ENCODE results near the gene QRICH1. TPM values are rescaled to one million over a fixed set of nuclear protein-coding genes. Genes with fewer than 3 reads are reported as not detected.
A peak's percentile ranks its signal among the peaks of the same experiment; 100 is the strongest.

QRICH1 gene
- total and polyA plus RNA-seq, 2 of the 13 experiments (the other 11 are each of a cell fraction or from before 2014, with no cell fraction given): 52.6 to 102 TPM

DNA sequence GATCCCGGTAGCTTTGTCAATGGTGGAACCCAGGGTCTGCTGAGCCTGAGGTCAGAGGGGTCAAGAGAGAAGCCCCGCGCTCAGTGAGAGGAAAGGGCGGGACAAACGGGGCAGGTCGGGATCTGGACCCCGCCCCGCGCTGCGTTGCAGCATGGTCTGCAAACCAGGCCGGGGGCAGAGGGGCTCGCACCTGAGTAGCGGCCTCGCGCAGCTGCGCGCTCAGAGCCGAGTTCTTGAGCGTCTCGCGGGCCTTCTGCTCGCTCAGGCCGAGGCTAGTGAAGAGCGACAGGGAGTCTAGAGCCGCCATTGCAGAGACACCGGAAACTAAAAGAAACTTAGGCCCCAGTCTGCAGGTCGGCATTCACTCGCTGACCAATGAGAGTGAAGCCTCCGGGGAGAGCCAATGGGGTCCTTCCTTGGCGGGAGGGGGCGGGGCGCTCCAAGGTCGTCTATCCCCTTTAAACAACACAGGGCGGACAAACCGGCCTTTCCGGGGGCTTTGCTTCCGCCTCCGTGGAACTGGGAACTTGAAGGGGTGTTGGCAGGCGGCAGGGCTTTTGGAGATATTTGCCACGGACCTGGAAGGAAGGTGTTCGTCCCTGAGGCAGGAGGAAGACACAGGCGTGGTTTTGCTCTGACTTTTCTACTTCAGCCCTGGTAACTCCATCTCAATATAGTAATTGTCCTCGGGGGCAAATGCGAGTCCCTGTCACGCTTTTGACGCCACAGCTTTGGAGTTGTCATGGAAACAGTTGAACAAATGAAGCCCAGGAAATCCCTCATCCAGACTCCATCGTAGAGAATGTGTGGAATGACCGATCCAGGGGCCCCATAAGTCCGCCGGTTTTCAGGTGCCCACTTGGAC, 10.8 kb upstream of the QRICH1 start, which contains the start of gene QARS1 (continued):
- TF ChIP-seq ZBTB7B (CRISPR knock-in tag; IDR thresholded peaks at IDR 0.05) (peak; percentile 86; the same call in 1 of the 2 replicates), ZFP1 (CRISPR knock-in tag; IDR thresholded peaks at IDR 0.05) (peak; percentile 26; the same call in 1 of the 2 replicates), SKI (IDR thresholded peaks at IDR 0.05; ENCODE audit: partially characterized antibody) (peak; percentile 37), MIER3 (CRISPR knock-in tag; IDR thresholded peaks at IDR 0.05; ENCODE audit: borderline replicate concordance) (0 out of 2 replicates have a peak, but pooled peaks have one; percentile 20), TCF12 (IDR thresholded peaks at IDR 0.05) (no peak), TCF12 (CRISPR knock-in tag; IDR thresholded peaks at IDR 0.05) (peak; percentile 42; the same call in 1 of the 2 replicates), GATAD2A (CRISPR knock-in tag; IDR thresholded peaks at IDR 0.05) (no peak), FOXO4 (CRISPR knock-in tag; conservative IDR thresholded peaks at IDR 0.05) (peak; percentile 97; the same call in 1 of the 2 replicates), ZNF335 (CRISPR knock-in tag; IDR thresholded peaks at IDR 0.05) (no peak), CERS6 (CRISPR knock-in tag; IDR thresholded peaks at IDR 0.05) (no peak)
- TF ChIP-seq, protein P1, sequence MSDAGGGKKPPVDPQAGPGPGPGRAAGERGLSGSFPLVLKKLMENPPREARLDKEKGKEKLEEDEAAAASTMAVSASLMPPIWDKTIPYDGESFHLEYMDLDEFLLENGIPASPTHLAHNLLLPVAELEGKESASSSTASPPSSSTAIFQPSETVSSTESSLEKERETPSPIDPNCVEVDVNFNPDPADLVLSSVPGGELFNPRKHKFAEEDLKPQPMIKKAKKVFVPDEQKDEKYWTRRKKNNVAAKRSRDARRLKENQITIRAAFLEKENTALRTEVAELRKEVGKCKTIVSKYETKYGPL (CRISPR knock-in tag; IDR thresholded peaks at IDR 0.05): no peak
- TF ChIP-seq, protein P2, sequence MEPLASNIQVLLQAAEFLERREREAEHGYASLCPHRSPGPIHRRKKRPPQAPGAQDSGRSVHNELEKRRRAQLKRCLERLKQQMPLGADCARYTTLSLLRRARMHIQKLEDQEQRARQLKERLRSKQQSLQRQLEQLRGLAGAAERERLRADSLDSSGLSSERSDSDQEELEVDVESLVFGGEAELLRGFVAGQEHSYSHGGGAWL (CRISPR knock-in tag; IDR thresholded peaks at IDR 0.05): peak; percentile 73; the same call in 1 of the 2 replicates
- TF ChIP-seq, protein P3, sequence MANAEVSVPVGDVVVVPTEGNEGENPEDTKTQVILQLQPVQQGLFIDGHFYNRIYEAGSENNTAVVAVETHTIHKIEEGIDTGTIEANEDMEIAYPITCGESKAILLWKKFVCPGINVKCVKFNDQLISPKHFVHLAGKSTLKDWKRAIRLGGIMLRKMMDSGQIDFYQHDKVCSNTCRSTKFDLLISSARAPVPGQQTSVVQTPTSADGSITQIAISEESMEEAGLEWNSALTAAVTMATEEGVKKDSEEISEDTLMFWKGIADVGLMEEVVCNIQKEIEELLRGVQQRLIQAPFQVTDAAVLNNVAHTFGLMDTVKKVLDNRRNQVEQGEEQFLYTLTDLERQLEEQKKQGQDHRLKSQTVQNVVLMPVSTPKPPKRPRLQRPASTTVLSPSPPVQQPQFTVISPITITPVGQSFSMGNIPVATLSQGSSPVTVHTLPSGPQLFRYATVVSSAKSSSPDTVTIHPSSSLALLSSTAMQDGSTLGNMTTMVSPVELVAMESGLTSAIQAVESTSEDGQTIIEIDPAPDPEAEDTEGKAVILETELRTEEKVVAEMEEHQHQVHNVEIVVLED (CRISPR knock-in tag; IDR thresholded peaks at IDR 0.05; ENCODE audit: borderline replicate concordance): peak; percentile 71; the same call in 1 of the 2 replicates
- TF ChIP-seq, protein P4, sequence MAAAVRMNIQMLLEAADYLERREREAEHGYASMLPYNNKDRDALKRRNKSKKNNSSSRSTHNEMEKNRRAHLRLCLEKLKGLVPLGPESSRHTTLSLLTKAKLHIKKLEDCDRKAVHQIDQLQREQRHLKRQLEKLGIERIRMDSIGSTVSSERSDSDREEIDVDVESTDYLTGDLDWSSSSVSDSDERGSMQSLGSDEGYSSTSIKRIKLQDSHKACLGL (CRISPR knock-in tag; IDR thresholded peaks at IDR 0.05): peak; percentile 92
- TF ChIP-seq, protein P5, sequence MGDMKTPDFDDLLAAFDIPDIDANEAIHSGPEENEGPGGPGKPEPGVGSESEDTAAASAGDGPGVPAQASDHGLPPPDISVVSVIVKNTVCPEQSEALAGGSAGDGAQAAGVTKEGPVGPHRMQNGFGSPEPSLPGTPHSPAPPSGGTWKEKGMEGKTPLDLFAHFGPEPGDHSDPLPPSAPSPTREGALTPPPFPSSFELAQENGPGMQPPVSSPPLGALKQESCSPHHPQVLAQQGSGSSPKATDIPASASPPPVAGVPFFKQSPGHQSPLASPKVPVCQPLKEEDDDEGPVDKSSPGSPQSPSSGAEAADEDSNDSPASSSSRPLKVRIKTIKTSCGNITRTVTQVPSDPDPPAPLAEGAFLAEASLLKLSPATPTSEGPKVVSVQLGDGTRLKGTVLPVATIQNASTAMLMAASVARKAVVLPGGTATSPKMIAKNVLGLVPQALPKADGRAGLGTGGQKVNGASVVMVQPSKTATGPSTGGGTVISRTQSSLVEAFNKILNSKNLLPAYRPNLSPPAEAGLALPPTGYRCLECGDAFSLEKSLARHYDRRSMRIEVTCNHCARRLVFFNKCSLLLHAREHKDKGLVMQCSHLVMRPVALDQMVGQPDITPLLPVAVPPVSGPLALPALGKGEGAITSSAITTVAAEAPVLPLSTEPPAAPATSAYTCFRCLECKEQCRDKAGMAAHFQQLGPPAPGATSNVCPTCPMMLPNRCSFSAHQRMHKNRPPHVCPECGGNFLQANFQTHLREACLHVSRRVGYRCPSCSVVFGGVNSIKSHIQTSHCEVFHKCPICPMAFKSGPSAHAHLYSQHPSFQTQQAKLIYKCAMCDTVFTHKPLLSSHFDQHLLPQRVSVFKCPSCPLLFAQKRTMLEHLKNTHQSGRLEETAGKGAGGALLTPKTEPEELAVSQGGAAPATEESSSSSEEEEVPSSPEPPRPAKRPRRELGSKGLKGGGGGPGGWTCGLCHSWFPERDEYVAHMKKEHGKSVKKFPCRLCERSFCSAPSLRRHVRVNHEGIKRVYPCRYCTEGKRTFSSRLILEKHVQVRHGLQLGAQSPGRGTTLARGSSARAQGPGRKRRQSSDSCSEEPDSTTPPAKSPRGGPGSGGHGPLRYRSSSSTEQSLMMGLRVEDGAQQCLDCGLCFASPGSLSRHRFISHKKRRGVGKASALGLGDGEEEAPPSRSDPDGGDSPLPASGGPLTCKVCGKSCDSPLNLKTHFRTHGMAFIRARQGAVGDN (CRISPR knock-in tag; IDR thresholded peaks at IDR 0.05): peak; percentile 83

All from HepG2 (cell line).